Measurements from ENCODE around the gene SPG11. TPM values are rescaled to one million over a fixed set of nuclear protein-coding genes. Genes with fewer than 3 reads are reported as not detected.

Gene SPG11
- total and polyA plus RNA-seq, 9 of the 15 experiments (the other 6 are each of a cell fraction or from before 2014, with no cell fraction given): 23.3 to 71.2 (median 45.6) TPM

DNA sequence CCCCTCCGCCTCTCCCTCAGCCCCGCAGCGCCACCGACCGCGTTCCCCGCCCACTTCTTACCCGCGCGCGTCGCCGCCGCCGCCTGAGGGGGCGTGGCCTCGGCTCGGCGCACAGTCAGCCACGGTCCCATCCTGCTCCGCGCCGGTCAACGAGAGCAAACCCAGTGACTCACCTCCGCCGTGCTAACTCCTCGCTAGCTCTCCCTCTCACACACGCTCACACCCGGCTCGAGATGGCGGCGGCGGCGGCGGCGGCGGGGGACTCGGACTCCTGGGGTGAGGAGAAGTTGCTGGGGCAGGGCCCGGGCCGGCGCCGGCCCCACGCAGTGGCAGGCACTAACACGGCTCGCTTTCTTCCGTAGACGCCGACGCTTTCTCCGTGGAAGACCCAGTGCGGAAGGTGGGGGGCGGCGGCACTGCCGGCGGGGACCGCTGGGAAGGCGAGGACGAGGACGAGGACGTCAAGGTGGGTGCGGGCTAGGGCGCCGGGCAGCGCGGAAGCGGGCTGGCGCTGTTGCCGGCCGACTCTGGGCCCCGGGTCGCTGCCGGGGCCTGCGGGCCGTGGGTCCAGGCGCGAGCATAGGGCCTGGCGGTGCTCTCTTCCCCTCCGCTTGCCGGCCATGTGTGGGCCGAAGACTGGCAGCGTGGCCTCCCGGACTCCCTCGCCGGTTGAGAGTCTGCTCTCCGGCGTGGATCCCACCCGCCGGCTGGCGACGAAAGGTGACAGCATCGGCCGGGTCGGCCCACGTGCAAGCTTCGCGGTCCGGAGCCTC lies 126.3 kb downstream of the SPG11 start, which contains the start of gene EIF3J (continued):
- TF ChIP-seq, protein P1, sequence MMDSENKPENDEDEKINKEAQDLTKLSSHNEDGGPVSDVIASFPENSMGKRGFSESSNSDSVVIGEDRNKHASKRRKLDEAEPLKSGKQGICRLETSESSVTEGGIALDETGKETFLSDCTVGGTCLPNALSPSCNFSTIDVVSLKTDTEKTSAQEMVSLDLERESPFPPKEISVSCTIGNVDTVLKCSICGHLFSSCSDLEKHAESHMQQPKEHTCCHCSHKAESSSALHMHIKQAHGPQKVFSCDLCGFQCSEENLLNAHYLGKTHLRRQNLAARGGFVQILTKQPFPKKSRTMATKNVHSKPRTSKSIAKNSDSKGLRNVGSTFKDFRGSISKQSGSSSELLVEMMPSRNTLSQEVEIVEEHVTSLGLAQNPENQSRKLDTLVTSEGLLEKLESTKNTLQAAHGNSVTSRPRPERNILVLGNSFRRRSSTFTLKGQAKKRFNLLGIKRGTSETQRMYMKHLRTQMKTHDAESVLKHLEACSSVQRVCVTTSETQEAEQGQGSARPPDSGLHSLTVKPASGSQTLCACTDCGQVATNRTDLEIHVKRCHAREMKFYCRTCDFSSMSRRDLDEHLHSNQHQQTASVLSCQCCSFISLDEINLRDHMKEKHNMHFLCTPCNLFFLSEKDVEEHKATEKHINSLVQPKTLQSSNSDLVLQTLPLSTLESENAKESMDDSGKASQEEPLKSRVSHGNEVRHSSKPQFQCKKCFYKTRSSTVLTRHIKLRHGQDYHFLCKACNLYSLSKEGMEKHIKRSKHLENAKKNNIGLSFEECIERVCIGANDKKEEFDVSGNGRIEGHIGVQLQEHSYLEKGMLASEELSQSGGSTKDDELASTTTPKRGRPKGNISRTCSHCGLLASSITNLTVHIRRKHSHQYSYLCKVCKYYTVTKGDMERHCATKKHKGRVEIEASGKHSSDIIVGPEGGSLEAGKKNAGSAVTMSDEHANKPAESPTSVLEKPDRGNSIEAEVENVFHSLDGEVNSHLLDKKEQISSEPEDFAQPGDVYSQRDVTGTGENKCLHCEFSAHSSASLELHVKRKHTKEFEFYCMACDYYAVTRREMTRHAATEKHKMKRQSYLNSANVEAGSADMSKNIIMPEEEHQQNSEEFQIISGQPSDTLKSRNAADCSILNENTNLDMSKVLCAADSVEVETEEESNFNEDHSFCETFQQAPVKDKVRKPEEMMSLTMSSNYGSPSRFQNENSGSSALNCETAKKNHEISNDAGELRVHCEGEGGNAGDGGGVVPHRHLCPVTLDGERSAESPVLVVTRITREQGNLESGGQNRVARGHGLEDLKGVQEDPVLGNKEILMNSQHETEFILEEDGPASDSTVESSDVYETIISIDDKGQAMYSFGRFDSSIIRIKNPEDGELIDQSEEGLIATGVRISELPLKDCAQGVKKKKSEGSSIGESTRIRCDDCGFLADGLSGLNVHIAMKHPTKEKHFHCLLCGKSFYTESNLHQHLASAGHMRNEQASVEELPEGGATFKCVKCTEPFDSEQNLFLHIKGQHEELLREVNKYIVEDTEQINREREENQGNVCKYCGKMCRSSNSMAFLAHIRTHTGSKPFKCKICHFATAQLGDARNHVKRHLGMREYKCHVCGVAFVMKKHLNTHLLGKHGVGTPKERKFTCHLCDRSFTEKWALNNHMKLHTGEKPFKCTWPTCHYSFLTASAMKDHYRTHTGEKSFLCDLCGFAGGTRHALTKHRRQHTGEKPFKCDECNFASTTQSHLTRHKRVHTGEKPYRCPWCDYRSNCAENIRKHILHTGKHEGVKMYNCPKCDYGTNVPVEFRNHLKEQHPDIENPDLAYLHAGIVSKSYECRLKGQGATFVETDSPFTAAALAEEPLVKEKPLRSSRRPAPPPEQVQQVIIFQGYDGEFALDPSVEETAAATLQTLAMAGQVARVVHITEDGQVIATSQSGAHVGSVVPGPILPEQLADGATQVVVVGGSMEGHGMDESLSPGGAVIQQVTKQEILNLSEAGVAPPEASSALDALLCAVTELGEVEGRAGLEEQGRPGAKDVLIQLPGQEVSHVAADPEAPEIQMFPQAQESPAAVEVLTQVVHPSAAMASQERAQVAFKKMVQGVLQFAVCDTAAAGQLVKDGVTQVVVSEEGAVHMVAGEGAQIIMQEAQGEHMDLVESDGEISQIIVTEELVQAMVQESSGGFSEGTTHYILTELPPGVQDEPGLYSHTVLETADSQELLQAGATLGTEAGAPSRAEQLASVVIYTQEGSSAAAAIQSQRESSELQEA (IDR thresholded peaks at IDR 0.05; ENCODE audit: low read depth): no peak
- TF ChIP-seq DACH1 (IDR thresholded peaks at IDR 0.05; ENCODE audit: partially characterized antibody) (no peak), RBFOX2 (IDR thresholded peaks at IDR 0.05; ENCODE audit: low read depth, low read length) (peak; percentile 99), ZNF778 (CRISPR knock-in tag; IDR thresholded peaks at IDR 0.05) (no peak), PCBP1 (IDR thresholded peaks at IDR 0.05; ENCODE audit: low read depth, low read length, poor library complexity, severe bottlenecking) (peak; percentile 89), NFE2 (IDR thresholded peaks at IDR 0.05; ENCODE audit: low read depth) (0 out of 2 replicates have a peak, but pooled peaks have one; percentile 31), ZBTB7A (IDR thresholded peaks at IDR 0.05; ENCODE audit: borderline replicate concordance, control insufficient read depth, low read depth, low read length) (peak; percentile 10; the same call in 1 of the 2 replicates), C11orf30 (IDR thresholded peaks at IDR 0.05; ENCODE audit: low read depth) (peak; percentile 36; the same call in 1 of the 2 replicates), TEAD2 (tag; IDR thresholded peaks at IDR 0.05) (no peak), RCOR1 (IDR thresholded peaks at IDR 0.05; ENCODE audit: borderline replicate concordance in 1 of 2, low read depth in 2 of 2, low read length in 2 of 2) (no peak; a peak in 1 of 4 replicates), ZNF583 (CRISPR knock-in tag; IDR thresholded peaks at IDR 0.05) (no peak), SAFB (IDR thresholded peaks at IDR 0.05; ENCODE audit: borderline replicate concordance, low read depth, low read length) (no peak), ZNF316 (IDR thresholded peaks at IDR 0.05) (no peak), ATF1 (CRISPR knock-in tag; IDR thresholded peaks at IDR 0.05) (0 out of 2 replicates have a peak, but pooled peaks have one; percentile 10), ATF1 (tag; IDR thresholded peaks at IDR 0.05) (peak; percentile 52; the same call in 1 of the 2 replicates)
- TF ChIP-seq, protein P2, sequence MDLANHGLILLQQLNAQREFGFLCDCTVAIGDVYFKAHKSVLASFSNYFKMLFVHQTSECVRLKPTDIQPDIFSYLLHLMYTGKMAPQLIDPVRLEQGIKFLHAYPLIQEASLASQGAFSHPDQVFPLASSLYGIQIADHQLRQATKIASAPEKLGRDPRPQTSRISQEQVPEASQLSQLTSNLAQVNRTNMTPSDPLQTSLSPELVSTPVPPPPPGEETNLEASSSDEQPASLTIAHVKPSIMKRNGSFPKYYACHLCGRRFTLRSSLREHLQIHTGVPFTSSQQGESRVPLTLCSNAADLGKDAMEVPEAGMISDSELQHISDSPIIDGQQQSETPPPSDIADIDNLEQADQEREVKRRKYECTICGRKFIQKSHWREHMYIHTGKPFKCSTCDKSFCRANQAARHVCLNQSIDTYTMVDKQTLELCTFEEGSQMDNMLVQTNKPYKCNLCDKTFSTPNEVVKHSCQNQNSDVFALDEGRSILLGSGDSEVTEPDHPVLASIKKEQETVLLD (IDR thresholded peaks at IDR 0.05): no peak

Data from K562 (cell line).